Measurements from ENCODE around the gene TIGD6. TPM values are rescaled to one million over a fixed set of nuclear protein-coding genes. Genes with fewer than 3 reads are reported as not detected.

The TIGD6 gene
- total RNA-seq, 1 experiment from 2014 or later = 2.1 TPM

GRCh38 chr5:150020249-150020648, 19.8 kb upstream of the TIGD6 start (continued):
- TF ChIP-seq ATF2 (CRISPR knock-in tag; IDR thresholded peaks at IDR 0.05; ENCODE audit: borderline replicate concordance, low read depth) (no peak), ATF1 (CRISPR knock-in tag; IDR thresholded peaks at IDR 0.05) (no peak), MXD4 (CRISPR knock-in tag; IDR thresholded peaks at IDR 0.05; ENCODE audit: borderline replicate concordance) (no peak), GABPB1 (CRISPR knock-in tag; IDR thresholded peaks at IDR 0.05) (no peak), ATF3 (CRISPR knock-in tag; conservative IDR thresholded peaks at IDR 0.05) (no peak), TP53 (CRISPR knock-in tag; IDR thresholded peaks at IDR 0.05) (no peak), ZNF219 (CRISPR knock-in tag; IDR thresholded peaks at IDR 0.05; ENCODE audit: borderline replicate concordance) (no peak)

GRCh38 chr5:150017226-150018005, 17.0 kb upstream of the TIGD6 start:
- ChIA-PET CTCF (interaction anchor here (0.6 kb wide), 1 partner anchor 58 kb away, joined by 3 read pairs; no protein-coding TSS in a partner anchor), POLR2A (no interaction called here)
- Mint-ChIP-seq H3K27me3 (ENCODE audit: low read depth) (no peaks in the 10 kb centered on the region), H3K27ac (no peak overlapping the region), H3K4me3 (no peak overlapping the region), H3K4me1 (peaks cover 22% of the 10 kb centered on the region), H3K9me3 (peaks cover 16% of the 10 kb centered on the region), H3K36me3 (peaks cover 88% of the 10 kb centered on the region)
- no peak for ATAC-seq
- TF ChIP-seq NR2C2 (CRISPR knock-in tag; IDR thresholded peaks at IDR 0.05) = no peak
- TF ChIP-seq HMGXB4 (CRISPR knock-in tag; IDR thresholded peaks at IDR 0.05) = no peak
- TF ChIP-seq MLX (CRISPR knock-in tag; IDR thresholded peaks at IDR 0.05) = no peak
- TF ChIP-seq GRHL2 (CRISPR knock-in tag; IDR thresholded peaks at IDR 0.05; ENCODE audit: insufficient replicate concordance, severe bottlenecking) = no peak
- TF ChIP-seq OVOL2 (CRISPR knock-in tag; IDR thresholded peaks at IDR 0.05; ENCODE audit: borderline replicate concordance) = no peak
- TF ChIP-seq ZMAT4 (CRISPR knock-in tag; IDR thresholded peaks at IDR 0.05) = no peak
- TF ChIP-seq USF1 (CRISPR knock-in tag; IDR thresholded peaks at IDR 0.05) = no peak
- no peak for TF ChIP-seq EMX1 (CRISPR knock-in tag; IDR thresholded peaks at IDR 0.05)
- no peak for TF ChIP-seq ARID4B (CRISPR knock-in tag; IDR thresholded peaks at IDR 0.05; ENCODE audit: borderline replicate concordance)
- no peak for TF ChIP-seq GABPB1 (CRISPR knock-in tag; IDR thresholded peaks at IDR 0.05)
- no peak for TF ChIP-seq SP1 (CRISPR knock-in tag; conservative IDR thresholded peaks at IDR 0.05)
- TF ChIP-seq E2F1 (CRISPR knock-in tag; IDR thresholded peaks at IDR 0.05) = no peak
- no peak for TF ChIP-seq ATF1 (CRISPR knock-in tag; IDR thresholded peaks at IDR 0.05)
- TF ChIP-seq ATF2 (CRISPR knock-in tag; IDR thresholded peaks at IDR 0.05; ENCODE audit: borderline replicate concordance, low read depth) = no peak
- no peak for DNase-seq (ENCODE audit: low spot score)

Measured in WTC11 (cell line).